Measurements from ENCODE around the gene KNDC1.

GRCh38 chr10:133227256-133227655 is 67.2 kb downstream of the KNDC1 start:
- TF ChIP-seq POLR2A (IDR thresholded peaks at IDR 0.05): no peak
- TF ChIP-seq, protein P1, sequence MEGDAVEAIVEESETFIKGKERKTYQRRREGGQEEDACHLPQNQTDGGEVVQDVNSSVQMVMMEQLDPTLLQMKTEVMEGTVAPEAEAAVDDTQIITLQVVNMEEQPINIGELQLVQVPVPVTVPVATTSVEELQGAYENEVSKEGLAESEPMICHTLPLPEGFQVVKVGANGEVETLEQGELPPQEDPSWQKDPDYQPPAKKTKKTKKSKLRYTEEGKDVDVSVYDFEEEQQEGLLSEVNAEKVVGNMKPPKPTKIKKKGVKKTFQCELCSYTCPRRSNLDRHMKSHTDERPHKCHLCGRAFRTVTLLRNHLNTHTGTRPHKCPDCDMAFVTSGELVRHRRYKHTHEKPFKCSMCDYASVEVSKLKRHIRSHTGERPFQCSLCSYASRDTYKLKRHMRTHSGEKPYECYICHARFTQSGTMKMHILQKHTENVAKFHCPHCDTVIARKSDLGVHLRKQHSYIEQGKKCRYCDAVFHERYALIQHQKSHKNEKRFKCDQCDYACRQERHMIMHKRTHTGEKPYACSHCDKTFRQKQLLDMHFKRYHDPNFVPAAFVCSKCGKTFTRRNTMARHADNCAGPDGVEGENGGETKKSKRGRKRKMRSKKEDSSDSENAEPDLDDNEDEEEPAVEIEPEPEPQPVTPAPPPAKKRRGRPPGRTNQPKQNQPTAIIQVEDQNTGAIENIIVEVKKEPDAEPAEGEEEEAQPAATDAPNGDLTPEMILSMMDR (IDR thresholded peaks at IDR 0.05 in 8 of 11, conservative IDR thresholded peaks at IDR 0.05 in 3 of 11): no peak
